Testis (tissue), 2 donors: ENCODE measurements around the gene TMEM132A.

Source experiments
- POLR2A ChIP-seq: fragments of 450-650 bp; IDR thresholded peaks from one replicate; pipeline ENCODE4 v1.6.1; 2017; ENCODE audit warnings: antibody characterized with exemption, mild to moderate bottlenecking, moderate library complexity
- TF ChIP-seq, protein P1 (sequence below), 3 experiments: fragments of 450-650 bp in 2 of 3; fragments of 200-600 bp in 1 of 3; sonication (generic) in 1 of 3; IDR thresholded peaks; one replicate each; pipeline ENCODE4 v1.5.1; 2016 to 2019; ENCODE audit warnings: antibody characterized with exemption in 3 of 3, mild to moderate bottlenecking in 2 of 3, moderate library complexity in 1 of 3

DNA sequence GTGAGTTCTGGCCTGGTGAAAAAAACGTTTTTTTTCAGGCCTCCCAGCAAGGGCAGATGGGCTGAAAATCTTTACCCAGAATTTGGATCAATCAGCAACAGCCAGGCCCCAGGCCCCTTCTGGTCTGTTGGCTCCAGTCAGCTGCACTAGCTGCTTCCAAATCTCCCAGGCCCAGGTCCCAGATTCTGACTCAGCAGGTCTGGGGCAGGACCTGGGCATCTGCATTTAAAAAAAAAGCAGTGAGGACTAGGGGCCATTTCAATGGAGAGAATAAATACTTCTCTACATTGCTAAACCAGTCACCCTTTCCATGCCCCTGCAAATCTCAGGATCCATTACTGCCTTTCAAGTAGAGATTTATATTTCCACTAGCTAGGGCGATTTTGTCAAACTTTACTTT, 23.4 kb downstream of the TMEM132A start:
- TF ChIP-seq, protein P1, sequence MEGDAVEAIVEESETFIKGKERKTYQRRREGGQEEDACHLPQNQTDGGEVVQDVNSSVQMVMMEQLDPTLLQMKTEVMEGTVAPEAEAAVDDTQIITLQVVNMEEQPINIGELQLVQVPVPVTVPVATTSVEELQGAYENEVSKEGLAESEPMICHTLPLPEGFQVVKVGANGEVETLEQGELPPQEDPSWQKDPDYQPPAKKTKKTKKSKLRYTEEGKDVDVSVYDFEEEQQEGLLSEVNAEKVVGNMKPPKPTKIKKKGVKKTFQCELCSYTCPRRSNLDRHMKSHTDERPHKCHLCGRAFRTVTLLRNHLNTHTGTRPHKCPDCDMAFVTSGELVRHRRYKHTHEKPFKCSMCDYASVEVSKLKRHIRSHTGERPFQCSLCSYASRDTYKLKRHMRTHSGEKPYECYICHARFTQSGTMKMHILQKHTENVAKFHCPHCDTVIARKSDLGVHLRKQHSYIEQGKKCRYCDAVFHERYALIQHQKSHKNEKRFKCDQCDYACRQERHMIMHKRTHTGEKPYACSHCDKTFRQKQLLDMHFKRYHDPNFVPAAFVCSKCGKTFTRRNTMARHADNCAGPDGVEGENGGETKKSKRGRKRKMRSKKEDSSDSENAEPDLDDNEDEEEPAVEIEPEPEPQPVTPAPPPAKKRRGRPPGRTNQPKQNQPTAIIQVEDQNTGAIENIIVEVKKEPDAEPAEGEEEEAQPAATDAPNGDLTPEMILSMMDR (IDR thresholded peaks at IDR 0.05): no peak
- TF ChIP-seq POLR2A: no peak
